ENCODE results near the gene CTSS. TPM values are rescaled to one million over a fixed set of nuclear protein-coding genes. Genes with fewer than 3 reads are reported as not detected.

The CTSS gene
- total and polyA plus RNA-seq, 8 donors, result 5.8 to 194 (median 44.3) TPM

DNA sequence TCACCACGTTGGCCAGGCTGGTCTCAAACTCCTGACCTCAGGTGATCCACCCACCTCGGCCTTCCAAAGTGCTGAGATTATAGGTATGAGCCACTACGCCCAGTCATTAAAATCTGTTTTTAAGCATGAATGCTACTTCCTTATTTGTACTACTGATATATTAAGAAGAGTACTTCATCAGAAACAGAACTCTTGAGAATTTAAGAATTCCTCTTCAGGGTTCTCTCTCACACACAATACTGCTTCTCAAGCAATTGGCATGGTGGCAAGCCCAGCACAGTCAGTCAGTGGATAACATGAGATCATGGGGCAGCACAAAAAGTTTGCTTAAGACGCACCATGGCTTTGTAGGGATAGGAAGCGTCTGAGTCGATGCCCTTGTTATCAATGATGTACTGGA, 14.1 kb downstream of the CTSS start:
- peaks cover 7 to 93% (median 63%) of the 10 kb centered on the region in 4 donors for H3K36me3 ChIP-seq
- 85 to 94% (median 86%) methylated on average over 5 to 6 of the region's 6 CpGs for WGBS, 5 donors
- H3K4me1 ChIP-seq, result no peaks in the 10 kb centered on the region
- no peak overlapping the region for H3K4me3 ChIP-seq
- DNase-seq, result no peak
- no peak overlapping the region for H3K27ac ChIP-seq
- no peaks in the 10 kb centered on the region for H3K27me3 ChIP-seq
- H3K9me3 ChIP-seq, result no peaks in the 10 kb centered on the region
- intact Hi-C loops (cut with DNase I; ENCODE audit: low total_unique reads), result no loop called here
- TF ChIP-seq, protein P1, sequence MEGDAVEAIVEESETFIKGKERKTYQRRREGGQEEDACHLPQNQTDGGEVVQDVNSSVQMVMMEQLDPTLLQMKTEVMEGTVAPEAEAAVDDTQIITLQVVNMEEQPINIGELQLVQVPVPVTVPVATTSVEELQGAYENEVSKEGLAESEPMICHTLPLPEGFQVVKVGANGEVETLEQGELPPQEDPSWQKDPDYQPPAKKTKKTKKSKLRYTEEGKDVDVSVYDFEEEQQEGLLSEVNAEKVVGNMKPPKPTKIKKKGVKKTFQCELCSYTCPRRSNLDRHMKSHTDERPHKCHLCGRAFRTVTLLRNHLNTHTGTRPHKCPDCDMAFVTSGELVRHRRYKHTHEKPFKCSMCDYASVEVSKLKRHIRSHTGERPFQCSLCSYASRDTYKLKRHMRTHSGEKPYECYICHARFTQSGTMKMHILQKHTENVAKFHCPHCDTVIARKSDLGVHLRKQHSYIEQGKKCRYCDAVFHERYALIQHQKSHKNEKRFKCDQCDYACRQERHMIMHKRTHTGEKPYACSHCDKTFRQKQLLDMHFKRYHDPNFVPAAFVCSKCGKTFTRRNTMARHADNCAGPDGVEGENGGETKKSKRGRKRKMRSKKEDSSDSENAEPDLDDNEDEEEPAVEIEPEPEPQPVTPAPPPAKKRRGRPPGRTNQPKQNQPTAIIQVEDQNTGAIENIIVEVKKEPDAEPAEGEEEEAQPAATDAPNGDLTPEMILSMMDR (IDR thresholded peaks at IDR 0.05), result no peak
- no peak for TF ChIP-seq POLR2A (IDR thresholded peaks at IDR 0.05)
- no peak for TF ChIP-seq POLR2AphosphoS5 (IDR thresholded peaks at IDR 0.05)
- no peak for TF ChIP-seq EP300 (IDR thresholded peaks at IDR 0.05)

DNA sequence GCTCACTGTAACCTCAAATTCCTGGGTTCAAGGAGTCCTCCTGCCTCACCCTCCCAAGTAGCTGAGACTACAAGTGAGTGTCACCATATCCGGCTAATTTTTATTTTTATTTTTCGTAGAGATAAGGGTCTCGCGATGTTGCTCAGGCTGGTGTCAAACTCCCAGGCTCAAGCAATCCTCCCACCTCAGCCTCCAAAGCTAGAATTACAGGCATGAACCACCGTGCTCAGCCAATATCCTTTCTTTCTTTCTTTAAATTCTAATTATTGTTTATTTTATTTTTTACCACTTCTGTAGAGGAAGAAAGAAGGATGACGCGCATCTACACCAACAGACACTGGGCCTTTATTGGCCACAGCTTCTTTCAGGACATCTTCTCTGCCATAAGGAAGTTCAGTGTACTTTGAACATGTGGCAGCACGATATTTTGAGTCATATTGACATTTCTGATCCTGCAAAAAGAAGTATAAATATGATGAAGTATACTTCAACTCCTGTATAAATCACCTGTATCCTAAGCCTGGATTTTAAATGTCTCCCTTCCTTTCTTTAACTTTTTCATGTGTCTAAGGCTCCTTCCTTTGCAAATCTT, 15.8 kb downstream of the CTSS start:
- TF ChIP-seq, protein P1 (IDR thresholded peaks at IDR 0.05), result no peak
- no peak for TF ChIP-seq POLR2A (IDR thresholded peaks at IDR 0.05)
- TF ChIP-seq POLR2AphosphoS5 (IDR thresholded peaks at IDR 0.05), result no peak
- no peak for TF ChIP-seq EP300 (IDR thresholded peaks at IDR 0.05)
- no peaks in the 10 kb centered on the region for H3K27me3 ChIP-seq
- no peak overlapping the region for H3K27ac ChIP-seq
- intact Hi-C loops (cut with DNase I; ENCODE audit: low total_unique reads), result no loop called here
- no peaks in the 10 kb centered on the region for H3K4me1 ChIP-seq
- H3K9me3 ChIP-seq, result no peaks in the 10 kb centered on the region
- H3K4me3 ChIP-seq, result no peak overlapping the region
- 88 to 91% (median 90%) methylated on average over 8 of the region's 8 CpGs for WGBS, 5 donors
- H3K36me3 ChIP-seq, result peaks cover 7 to 94% (median 60%) of the 10 kb centered on the region in 4 donors
- DNase-seq, result no peak

DNA sequence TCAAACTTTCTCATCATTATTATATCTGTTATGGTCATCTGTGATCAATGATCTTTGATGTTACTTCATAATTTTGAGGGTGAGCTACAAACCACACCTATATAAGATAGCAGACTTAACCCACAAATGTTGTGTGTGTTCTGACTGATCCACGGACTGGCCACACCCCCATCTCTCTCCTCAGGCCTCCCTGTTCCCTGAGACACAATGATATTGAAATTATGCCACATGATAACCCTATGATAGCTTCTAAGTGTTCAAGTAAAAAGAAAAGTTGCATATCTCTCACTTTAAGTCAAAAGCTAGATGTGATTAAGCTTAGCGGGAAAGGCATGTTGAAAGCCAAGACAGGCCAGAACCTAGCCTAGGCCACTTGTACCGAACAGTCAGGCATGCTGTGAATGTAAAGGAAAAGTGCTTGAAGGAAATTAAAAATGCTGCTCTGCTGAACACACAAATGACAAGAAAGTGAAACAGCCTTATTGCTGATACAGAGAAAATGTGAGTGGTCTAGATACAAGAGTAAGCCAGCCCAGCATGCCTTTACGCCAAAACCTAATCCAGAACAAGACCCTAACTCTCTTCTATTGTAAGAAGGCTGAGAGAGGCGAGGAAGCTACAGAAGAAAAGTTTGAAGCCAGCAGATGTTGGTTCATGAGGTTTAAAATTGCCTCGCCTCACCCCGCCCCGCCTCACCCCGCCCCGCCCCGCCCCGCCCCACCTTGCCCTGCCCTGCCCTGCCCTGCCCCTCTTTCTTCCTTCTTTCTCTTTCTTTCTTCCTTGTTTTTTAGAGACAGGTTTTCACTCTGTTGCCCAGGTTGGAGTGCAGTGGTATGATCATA, 16.5 kb downstream of the CTSS start:
- Histone ChIP-seq H3K9me3 (no peaks in the 10 kb centered on the region), H3K27ac (no peak overlapping the region), H3K36me3 (peaks cover 7 to 90% (median 55%) of the 10 kb centered on the region in 4 donors), H3K27me3 (no peaks in the 10 kb centered on the region), H3K4me3 (no peak overlapping the region), H3K4me1 (no peaks in the 10 kb centered on the region)
- intact Hi-C loops (cut with DNase I; ENCODE audit: low total_unique reads), result no loop called here
- DNase-seq, result no peak
- TF ChIP-seq, protein P1 (IDR thresholded peaks at IDR 0.05), result no peak
- TF ChIP-seq POLR2A (IDR thresholded peaks at IDR 0.05), result no peak
- WGBS, 5 donors, result 63 to 87% (median 73%) methylated on average over 12 of the region's 12 CpGs

DNA sequence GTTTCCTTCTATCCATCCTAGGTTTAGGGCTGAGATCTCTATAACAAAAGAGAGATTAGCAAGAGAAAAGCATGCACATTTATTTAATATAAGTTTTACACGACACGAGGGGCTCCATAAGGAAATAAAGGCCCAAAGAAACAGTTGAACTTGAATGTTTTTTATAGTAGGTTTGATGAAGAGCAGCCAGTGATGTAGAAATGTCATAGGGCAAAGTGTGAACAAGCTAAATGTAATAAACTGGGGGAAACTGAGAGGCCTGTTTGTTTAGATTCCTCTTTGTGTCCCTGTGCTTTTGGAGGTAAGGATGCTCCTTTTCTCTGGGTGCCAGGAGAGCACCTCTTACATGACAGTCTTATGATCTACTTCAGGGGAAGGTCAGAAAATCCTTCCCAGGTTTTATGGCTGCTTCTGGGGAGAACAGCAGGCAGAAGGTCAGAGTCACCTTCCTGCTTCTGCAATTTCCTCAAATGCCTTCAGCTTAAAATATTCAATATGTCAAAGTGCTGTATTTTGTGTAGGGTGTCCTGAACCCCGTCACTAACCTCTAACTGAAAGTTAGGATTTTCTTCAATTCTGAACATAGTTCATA, 35.4 kb downstream of the CTSS start:
- H3K4me1 ChIP-seq, result no peaks in the 10 kb centered on the region
- H3K27ac ChIP-seq, result no peak overlapping the region
- DNase-seq, result no peak
- TF ChIP-seq POLR2A (IDR thresholded peaks at IDR 0.05) (no peak), EP300 (IDR thresholded peaks at IDR 0.05) (no peak)
- TF ChIP-seq, protein P1 (IDR thresholded peaks at IDR 0.05), result no peak
- H3K4me3 ChIP-seq, result no peak overlapping the region
- H3K9me3 ChIP-seq, result no peaks in the 10 kb centered on the region
- 80 to 93% (median 89%) methylated on average over 3 of the region's 3 CpGs for WGBS, 5 donors
- H3K27me3 ChIP-seq, result no peaks in the 10 kb centered on the region
- H3K36me3 ChIP-seq, result peaks cover 0 to 36% (median 19%) of the 10 kb centered on the region in 4 donors
- intact Hi-C loops (cut with DNase I; ENCODE audit: low total_unique reads), result no loop called here
